ENCODE results near the gene FIG4. TPM values are rescaled to one million over a fixed set of nuclear protein-coding genes. Genes with fewer than 3 reads are reported as not detected.

Gene FIG4
- total and polyA plus RNA-seq, 2 donors (not counting 1 experiment from before 2014, with no cell fraction given): 21.1 to 38.3 TPM

DNA sequence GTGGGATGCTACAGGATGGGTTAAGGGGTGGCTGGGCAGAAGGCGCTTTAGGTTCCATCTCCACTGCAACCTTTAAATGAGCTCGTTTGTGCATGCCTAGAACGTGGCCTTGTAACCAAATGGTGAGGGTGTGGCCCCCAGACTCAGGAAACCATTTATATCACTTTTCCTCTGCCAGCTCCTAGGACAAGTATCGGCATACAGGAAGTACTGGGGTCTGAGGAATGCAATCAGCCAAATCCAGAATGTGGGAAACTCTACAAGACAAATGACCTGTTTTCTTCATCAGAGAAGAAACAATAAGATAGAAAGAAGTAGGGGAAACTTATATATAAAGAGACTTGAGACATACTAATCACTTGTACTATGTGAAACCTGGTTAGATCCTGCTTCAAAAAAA lies 21.3 kb upstream of the FIG4 start:
- Histone ChIP-seq H3K4me1 (ENCODE audit: control insufficient read depth, extremely low read depth, insufficient read depth, low read length) (peaks cover 10% of the 10 kb centered on the region), H3K9me3 (ENCODE audit: control insufficient read depth, insufficient read depth, low read depth, low read length) (no peaks in the 10 kb centered on the region), H3K9ac (ENCODE audit: insufficient read depth, low read length) (no peak overlapping the region), H2AFZ (ENCODE audit: low read length) (no peak overlapping the region), H3K36me3 (ENCODE audit: control insufficient read depth, insufficient read depth, low read length) (no peaks in the 10 kb centered on the region), H3K4me3 (replicated peaks in 1 of 4; ENCODE audit: control extremely low read depth in 1 of 4, insufficient read depth in 1 of 4, low read depth in 3 of 4, low read length in 4 of 4) (no peak overlapping the region), H4K20me1 (ENCODE audit: control insufficient read depth, extremely low read depth, insufficient read depth, low read length) (no peaks in the 10 kb centered on the region), H3K4me2 (ENCODE audit: extremely low read depth, insufficient read depth, low read length) (no peak overlapping the region), H3K27ac (ENCODE audit: insufficient read depth, low read length) (no peak overlapping the region), H3K79me2 (ENCODE audit: control insufficient read depth, insufficient read depth, low read length) (no peaks in the 10 kb centered on the region), H3K27me3 (ENCODE audit: control insufficient read depth, insufficient read depth, low read length) (no peaks in the 10 kb centered on the region)
- DNase-seq (ENCODE audit: low read depth in 2 of 2): no peak
- TF ChIP-seq, protein P1, sequence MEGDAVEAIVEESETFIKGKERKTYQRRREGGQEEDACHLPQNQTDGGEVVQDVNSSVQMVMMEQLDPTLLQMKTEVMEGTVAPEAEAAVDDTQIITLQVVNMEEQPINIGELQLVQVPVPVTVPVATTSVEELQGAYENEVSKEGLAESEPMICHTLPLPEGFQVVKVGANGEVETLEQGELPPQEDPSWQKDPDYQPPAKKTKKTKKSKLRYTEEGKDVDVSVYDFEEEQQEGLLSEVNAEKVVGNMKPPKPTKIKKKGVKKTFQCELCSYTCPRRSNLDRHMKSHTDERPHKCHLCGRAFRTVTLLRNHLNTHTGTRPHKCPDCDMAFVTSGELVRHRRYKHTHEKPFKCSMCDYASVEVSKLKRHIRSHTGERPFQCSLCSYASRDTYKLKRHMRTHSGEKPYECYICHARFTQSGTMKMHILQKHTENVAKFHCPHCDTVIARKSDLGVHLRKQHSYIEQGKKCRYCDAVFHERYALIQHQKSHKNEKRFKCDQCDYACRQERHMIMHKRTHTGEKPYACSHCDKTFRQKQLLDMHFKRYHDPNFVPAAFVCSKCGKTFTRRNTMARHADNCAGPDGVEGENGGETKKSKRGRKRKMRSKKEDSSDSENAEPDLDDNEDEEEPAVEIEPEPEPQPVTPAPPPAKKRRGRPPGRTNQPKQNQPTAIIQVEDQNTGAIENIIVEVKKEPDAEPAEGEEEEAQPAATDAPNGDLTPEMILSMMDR (conservative IDR thresholded peaks at IDR 0.05 in 1 of 2, IDR thresholded peaks at IDR 0.05 in 1 of 2; ENCODE audit: low read depth in 1 of 2, low read length in 2 of 2): no peak
- TF ChIP-seq EZH2 (IDR thresholded peaks at IDR 0.05; ENCODE audit: low read length, missing control alignments): no peak

DNA sequence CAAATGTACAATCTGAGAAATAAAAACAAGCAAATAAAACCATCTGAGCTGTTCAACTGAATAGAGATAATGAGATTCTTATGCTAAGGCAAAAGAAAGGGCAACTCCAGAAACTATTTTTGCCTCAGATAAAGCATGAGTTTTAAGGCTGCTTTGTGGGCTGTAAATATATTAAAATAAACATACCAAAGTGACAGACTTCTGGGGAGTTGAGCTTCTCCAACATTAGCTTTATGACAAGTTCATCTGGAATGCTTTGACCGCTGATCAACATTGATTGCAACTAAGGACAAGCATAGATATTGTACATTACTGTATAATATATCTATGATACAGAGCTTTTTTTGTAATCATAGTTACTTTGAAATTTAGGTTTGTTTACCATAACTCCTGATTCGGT lies 19.4 kb upstream of the FIG4 start:
- TF ChIP-seq EZH2 (IDR thresholded peaks at IDR 0.05; ENCODE audit: low read length, missing control alignments): no peak
- TF ChIP-seq, protein P1 (conservative IDR thresholded peaks at IDR 0.05 in 1 of 2, IDR thresholded peaks at IDR 0.05 in 1 of 2; ENCODE audit: low read depth in 1 of 2, low read length in 2 of 2): no peak
- Histone ChIP-seq H3K9me3 (ENCODE audit: control insufficient read depth, insufficient read depth, low read depth, low read length) (no peaks in the 10 kb centered on the region), H3K4me1 (ENCODE audit: control insufficient read depth, extremely low read depth, insufficient read depth, low read length) (peaks cover 10% of the 10 kb centered on the region), H3K4me2 (ENCODE audit: extremely low read depth, insufficient read depth, low read length) (peak overlapping the region; percentile 52), H3K27ac (ENCODE audit: insufficient read depth, low read length) (no peak overlapping the region), H3K36me3 (ENCODE audit: control insufficient read depth, insufficient read depth, low read length) (no peaks in the 10 kb centered on the region), H2AFZ (ENCODE audit: low read length) (no peak overlapping the region), H3K79me2 (ENCODE audit: control insufficient read depth, insufficient read depth, low read length) (no peaks in the 10 kb centered on the region), H3K9ac (ENCODE audit: insufficient read depth, low read length) (no peak overlapping the region), H3K4me3 (replicated peaks in 1 of 4; ENCODE audit: control extremely low read depth in 1 of 4, insufficient read depth in 1 of 4, low read depth in 3 of 4, low read length in 4 of 4) (no peak overlapping the region), H4K20me1 (ENCODE audit: control insufficient read depth, extremely low read depth, insufficient read depth, low read length) (no peaks in the 10 kb centered on the region), H3K27me3 (ENCODE audit: control insufficient read depth, insufficient read depth, low read length) (no peaks in the 10 kb centered on the region)
- peak in 1 of 2 donors; percentile 66 for DNase-seq (ENCODE audit: low read depth in 2 of 2)

DNA sequence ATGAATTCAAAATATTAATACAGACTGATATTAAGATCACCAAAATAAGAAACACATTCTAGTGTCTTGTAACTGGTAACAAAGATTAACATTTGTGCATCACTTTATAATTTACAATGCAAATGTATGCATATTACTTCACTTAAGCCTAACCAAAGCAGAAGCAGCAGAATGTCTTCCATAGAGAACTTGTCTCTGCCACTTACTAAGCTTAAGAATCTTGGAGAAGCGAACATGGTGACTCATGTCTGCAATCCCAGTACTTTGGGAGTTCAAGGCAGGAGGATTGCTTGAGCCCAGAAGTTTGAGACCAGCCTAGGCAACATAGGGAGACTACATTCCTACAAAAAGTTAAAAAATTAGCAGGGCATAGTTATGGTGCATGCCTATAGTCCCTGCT lies 18.9 kb upstream of the FIG4 start:
- H3K27me3 ChIP-seq (ENCODE audit: control insufficient read depth, insufficient read depth, low read length): no peaks in the 10 kb centered on the region
- H3K27ac ChIP-seq (ENCODE audit: insufficient read depth, low read length): peak overlapping the region; percentile 20
- peaks cover 10% of the 10 kb centered on the region for H3K4me1 ChIP-seq (ENCODE audit: control insufficient read depth, extremely low read depth, insufficient read depth, low read length)
- no peaks in the 10 kb centered on the region for H3K9me3 ChIP-seq (ENCODE audit: control insufficient read depth, insufficient read depth, low read depth, low read length)
- H3K36me3 ChIP-seq (ENCODE audit: control insufficient read depth, insufficient read depth, low read length): no peaks in the 10 kb centered on the region
- TF ChIP-seq, protein P1 (conservative IDR thresholded peaks at IDR 0.05 in 1 of 2, IDR thresholded peaks at IDR 0.05 in 1 of 2; ENCODE audit: low read depth in 1 of 2, low read length in 2 of 2): no peak
- TF ChIP-seq EZH2 (IDR thresholded peaks at IDR 0.05; ENCODE audit: low read length, missing control alignments): no peak
- no peak overlapping the region for H3K4me2 ChIP-seq (ENCODE audit: extremely low read depth, insufficient read depth, low read length)
- H3K79me2 ChIP-seq (ENCODE audit: control insufficient read depth, insufficient read depth, low read length): no peaks in the 10 kb centered on the region
- peak in 1 of 2 donors; percentile 40 for DNase-seq (ENCODE audit: low read depth in 2 of 2)
- no peaks in the 10 kb centered on the region for H4K20me1 ChIP-seq (ENCODE audit: control insufficient read depth, extremely low read depth, insufficient read depth, low read length)
- no peak overlapping the region for H3K4me3 ChIP-seq (replicated peaks in 1 of 4; ENCODE audit: control extremely low read depth in 1 of 4, insufficient read depth in 1 of 4, low read depth in 3 of 4, low read length in 4 of 4)
- H3K9ac ChIP-seq (ENCODE audit: insufficient read depth, low read length): no peak overlapping the region
- H2AFZ ChIP-seq (ENCODE audit: low read length): no peak overlapping the region
